ENCODE data around the gene ZNF726.
"Not testable (repeated sequence)": the region's sequence is repeated elsewhere in the genome, so short reads cannot be mapped to it uniquely, and the experiment has no call there.

The ZNF726 gene

DNA sequence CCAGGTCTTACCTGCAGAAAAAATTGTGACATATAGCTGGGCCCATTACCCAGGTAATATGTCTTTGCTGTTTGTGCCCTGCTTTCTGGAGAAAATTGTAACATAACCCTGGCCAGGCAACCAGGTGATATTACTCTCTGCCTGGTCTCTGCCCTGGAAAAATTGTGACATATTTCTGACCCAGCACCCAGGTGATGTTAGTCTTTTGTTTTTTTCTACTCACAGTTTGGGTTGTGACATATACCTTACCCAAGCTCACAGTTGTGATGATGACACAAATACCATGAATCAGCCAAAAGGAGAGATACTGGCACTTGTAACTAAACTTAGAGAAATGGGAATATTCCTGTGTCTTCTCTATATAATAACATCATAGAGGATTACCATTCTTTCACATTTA, 6.5 kb upstream of the ZNF726 start:
- TF ChIP-seq ZNF274 (IDR thresholded peaks at IDR 0.05; ENCODE audit: low read depth, low read length), result no peak

DNA sequence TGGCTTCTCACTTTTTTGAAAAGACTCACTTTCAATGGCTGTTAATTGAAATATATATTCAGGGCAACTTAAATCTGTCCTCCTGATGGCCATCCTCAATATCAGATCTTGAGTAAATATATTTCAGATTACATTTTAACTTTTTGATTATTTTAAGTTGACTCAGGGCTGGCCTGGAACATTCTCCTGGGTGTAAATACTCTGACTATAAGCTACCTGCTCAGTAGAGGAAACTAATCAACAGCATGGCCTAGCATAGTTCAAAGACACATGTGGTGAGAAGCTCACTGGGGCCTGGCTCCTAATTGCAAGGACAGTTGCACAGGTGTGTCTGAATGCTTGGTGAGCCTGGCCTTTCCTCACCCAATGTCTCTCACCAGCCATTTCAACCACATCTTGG, 5.5 kb upstream of the ZNF726 start:
- no peak overlapping the region for H3K4me3 ChIP-seq (ENCODE audit: low read length)
- no peak for TF ChIP-seq ZNF274 (IDR thresholded peaks at IDR 0.05; ENCODE audit: low read depth, low read length)

More for the DNA sequence above, 6.5 kb upstream of the ZNF726 start:
- H3K4me3 ChIP-seq (ENCODE audit: low read length), result no peak overlapping the region

DNA sequence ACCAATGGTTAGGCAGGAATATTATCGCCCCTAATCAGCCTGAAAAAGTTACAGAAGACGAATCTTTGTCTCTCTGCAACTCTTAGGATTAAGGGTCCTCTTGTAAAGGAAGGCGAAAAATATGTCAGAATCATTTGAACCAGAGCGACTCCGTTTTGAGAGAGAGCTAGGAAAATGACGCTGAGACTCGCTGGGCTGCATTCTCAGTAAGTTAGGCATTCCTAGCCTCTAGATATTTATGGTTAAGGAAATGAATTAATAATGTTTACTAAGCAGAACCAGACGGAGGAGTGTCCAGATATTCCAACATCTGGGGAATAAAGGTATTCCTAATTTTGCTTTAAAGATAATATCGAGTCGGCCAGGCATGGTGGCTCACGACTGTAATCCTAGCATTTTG, 755 bp upstream of the ZNF726 start:
- H3K4me3 ChIP-seq (ENCODE audit: low read length), result peak overlapping the region; percentile 78; the same call in 1 of the 2 replicates
- TF ChIP-seq ZNF274 (IDR thresholded peaks at IDR 0.05; ENCODE audit: low read depth, low read length), result no peak

DNA sequence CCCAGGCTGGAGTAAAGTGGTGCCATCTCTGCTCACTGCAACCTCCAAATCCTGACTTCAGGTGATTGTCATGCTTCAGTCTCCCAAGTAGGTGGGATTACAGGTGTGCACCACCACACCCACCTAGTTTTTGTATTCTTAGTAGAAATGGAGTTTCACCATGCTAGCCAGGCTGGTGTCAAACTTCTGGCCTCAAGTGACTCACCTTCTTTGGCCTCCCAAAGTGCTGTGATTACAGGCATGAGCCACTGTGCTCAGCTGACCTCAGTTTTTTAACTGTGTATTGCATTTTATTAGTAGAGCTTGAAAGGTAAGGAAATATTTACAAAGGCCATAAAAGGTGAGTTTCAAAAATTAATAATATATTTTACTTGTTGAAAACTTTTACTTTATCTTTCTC, 2.3 kb downstream of the ZNF726 start:
- no peak overlapping the region for H3K4me3 ChIP-seq (ENCODE audit: low read length)
- no peak for TF ChIP-seq ZNF274 (IDR thresholded peaks at IDR 0.05; ENCODE audit: low read depth, low read length)

DNA sequence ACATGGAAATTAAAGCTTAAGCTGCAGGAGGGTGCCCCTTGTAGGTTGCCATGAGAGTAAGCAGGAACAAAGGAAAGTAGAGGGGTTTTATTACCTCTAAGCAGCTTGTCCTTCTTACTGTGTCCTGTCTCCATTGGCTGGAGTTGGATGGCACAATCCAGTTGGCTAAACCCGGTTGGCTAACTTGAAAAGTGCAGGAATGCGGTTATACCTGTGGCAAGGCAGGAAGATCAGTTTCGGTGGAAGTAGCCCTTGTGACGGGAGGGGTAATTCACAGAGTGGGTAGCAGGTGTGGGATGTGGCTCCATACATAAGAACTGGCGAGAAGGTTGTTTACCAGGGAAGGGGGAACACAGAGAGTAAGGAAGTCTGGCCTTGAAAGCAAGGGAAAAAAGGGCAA, 3.2 kb downstream of the ZNF726 start:
- TF ChIP-seq ZNF274 (IDR thresholded peaks at IDR 0.05; ENCODE audit: low read depth, low read length), result no peak
- no peak overlapping the region for H3K4me3 ChIP-seq (ENCODE audit: low read length)

DNA sequence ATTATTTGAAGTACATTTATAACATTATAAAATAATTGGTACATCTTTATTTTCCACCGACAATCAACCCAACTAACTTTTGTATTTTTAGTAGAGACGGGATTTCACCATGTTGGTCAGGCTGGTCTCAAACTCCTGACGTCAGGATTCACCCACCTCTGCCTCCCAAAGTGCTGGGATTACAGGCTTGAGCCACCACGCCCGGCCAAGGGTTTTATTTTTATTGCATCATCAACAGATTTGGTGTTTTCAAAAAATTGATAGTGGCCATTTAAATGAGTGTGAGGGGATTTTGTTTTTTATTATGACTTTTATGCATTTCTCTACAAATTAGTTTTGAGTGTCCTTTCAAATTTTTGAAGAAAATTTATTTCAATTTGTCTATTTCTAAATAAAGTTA, 10.6 kb downstream of the ZNF726 start:
- TF ChIP-seq ZNF274 (IDR thresholded peaks at IDR 0.05; ENCODE audit: low read depth, low read length), result no peak

DNA sequence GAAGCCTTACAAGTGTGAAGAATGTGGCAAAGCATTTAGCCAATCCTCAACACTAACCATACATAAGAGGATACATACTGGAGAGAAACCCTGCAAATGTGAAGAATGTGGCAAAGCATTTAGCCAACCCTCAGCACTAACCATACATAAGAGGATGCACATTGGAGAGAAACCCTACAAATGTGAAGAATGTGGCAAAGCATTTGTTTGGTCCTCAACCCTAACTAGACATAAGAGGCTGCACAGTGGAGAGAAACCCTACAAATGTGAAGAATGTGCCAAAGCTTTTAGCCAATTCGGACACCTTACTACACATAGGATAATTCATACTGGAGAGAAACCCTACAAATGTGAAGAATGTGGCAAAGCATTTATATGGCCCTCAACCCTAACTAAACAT, 18.2 kb downstream of the ZNF726 start:
- no peak overlapping the region for H3K4me3 ChIP-seq (ENCODE audit: low read length)
- peak; percentile 46; the same call in 1 of the 2 replicates for TF ChIP-seq ZNF274 (IDR thresholded peaks at IDR 0.05; ENCODE audit: low read depth, low read length)

More for the DNA sequence above, 10.6 kb downstream of the ZNF726 start:
- H3K4me3 ChIP-seq (ENCODE audit: low read length), result no peak overlapping the region

DNA sequence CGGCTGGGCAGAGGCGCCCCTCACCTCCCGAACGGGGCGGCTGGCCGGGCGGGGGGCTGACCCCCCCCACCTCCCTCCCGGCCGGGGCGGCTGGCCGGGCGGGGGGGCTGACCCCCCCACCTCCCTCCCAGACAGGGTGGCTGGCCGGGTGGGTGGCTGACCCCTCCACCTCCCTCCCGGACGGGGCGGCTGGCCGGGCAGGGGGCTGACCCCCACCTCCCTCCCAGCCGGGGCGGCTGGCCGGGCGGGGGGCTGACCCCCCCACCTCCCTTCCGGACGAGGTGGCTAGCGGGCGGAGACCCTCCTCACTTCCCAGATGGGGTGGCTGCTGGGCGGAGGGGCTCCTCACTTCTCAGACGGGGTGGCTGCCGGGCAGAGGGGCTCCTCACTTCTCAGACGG, 22.3 kb downstream of the ZNF726 start:
- not testable (repeated sequence) for H3K4me3 ChIP-seq (ENCODE audit: low read length)

DNA sequence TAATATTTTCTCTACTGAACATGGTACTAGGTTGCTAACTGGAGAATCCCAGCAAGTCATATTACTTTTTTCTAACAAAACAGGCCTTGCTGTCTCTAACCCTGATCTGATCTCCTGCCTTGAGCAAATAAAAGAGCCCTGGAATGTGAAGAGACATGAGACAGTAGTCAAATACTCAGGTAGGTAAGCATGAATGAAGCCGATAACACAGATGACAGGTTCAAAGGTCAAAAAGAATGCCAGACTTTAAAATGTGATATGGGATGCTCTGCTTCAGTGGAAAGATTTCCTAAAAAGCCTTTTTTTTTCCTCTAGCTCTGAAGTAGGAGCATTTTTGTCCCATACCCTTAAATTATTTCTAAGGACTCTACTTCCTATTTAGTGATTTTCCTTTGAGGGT, 28.7 kb downstream of the ZNF726 start:
- H3K4me3 ChIP-seq (ENCODE audit: low read length), result no peak overlapping the region
- no peak for TF ChIP-seq ZNF274 (IDR thresholded peaks at IDR 0.05; ENCODE audit: low read depth, low read length)

DNA sequence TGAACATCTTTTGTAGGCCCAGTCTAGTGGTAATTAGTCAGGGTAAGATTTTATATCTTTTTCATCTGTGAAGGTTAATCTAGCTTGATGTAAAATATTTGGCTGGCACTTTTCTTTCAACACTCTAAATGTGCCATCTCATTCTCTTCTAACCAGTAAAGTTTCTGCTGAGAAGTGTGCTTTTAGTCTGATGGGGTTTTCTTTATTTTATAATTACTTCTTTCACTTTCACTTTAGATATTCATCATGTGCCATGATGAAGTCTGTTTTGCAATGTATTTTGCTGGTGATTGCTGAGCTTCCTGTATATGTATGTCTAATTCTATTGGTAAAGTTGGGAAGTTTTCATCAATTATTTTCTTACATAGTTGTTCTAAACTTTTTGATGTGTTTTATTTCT, 31.9 kb downstream of the ZNF726 start:
- no peak overlapping the region for H3K4me3 ChIP-seq (ENCODE audit: low read length)
- no peak for TF ChIP-seq ZNF274 (IDR thresholded peaks at IDR 0.05; ENCODE audit: low read depth, low read length)

DNA sequence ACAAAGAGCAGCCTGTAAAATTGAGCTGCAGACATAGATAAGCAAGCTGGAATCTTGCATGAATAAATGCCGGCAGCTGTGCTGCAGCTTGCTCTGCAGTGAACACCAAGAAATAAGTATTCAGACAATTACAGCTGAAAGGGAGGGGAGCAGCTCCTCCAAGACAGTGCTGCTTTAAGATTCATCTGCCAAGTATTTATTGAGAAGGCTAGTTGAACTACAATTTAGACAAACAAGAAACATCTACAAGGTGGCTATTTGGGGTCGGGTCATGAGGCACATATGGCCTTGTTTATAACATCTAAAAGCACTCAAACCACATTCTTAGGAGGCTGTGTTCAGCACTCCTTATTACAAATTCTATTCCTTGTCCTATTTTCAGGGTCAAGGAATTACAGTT, 34.9 kb downstream of the ZNF726 start:
- no peak for TF ChIP-seq ZNF274 (IDR thresholded peaks at IDR 0.05; ENCODE audit: low read depth, low read length)
- no peak overlapping the region for H3K4me3 ChIP-seq (ENCODE audit: low read length)

DNA sequence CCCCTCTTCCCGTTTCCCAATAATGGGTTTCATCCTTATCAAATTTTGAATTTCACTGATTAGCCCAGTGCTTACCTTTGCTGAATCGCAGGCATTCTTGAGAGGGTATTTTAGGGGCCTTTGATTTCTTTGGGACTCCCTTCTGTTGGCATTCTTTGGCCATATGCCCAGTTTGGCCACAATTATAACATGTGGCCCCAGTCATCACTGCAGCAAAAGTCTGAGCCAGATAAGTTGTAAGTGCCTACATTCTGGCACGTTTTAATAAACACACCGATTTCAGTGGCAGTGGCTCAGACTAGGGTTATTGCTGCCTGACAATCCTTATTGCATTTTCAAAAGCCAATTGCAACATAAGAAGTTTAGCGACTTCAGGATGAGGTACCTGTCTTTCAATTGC, 41.4 kb downstream of the ZNF726 start:
- no peak overlapping the region for H3K4me3 ChIP-seq (ENCODE audit: low read length)
- TF ChIP-seq ZNF274 (IDR thresholded peaks at IDR 0.05; ENCODE audit: low read depth, low read length), result no peak

DNA sequence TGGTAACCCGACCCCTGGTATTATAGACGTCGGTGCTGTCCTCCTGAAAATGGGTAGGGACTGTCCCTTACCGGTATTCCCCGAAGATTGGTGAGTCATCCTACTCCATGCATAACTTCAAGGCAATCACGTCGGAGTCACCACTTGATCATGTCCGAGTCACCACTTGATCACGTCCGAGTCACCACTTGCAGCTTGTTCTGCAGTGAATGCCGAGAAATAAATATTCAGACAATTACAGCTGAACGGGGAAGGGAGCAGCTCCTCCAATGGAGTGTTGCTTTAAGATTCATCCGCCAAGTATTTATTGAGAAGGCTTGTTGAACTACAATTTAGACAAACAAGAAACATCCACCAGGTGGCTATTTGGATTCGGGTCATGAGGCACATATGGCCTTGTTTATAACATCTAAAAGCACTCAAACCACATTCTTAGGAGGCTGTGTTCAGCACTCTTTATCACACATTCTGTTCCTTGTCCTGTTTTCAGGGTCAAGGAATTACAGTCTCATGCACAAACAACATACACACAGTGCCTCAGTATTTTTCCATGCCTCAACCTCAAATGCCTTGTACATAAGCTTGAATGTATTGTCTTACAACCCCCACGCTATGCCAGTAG, 43.1 kb downstream of the ZNF726 start:
- no peak overlapping the region for H3K4me3 ChIP-seq (ENCODE audit: low read length)

DNA sequence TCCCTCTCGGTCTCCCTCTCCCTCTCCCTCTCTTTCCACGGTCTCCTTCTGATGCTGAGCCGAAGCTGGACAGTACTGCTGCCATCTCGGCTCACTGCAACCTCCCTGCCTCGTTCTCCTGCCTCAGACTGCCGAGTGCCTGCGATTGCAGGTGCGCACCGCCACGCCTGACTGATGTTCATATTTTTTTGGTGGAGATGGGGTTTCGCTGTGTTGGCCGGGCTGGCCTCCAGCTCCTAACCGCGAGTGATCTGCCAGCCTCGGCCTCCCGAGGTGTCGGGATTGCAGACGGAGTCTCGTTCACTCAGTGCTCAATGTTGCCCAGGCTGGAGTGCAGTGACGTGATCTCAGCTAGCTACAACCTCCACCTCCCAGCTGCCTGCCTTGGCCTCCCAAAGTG, 48.7 kb downstream of the ZNF726 start:
- H3K4me3 ChIP-seq (ENCODE audit: low read length), result not testable (repeated sequence)

More for the DNA sequence above, 43.1 kb downstream of the ZNF726 start:
- no peak for TF ChIP-seq ZNF274 (IDR thresholded peaks at IDR 0.05; ENCODE audit: low read depth, low read length)

DNA sequence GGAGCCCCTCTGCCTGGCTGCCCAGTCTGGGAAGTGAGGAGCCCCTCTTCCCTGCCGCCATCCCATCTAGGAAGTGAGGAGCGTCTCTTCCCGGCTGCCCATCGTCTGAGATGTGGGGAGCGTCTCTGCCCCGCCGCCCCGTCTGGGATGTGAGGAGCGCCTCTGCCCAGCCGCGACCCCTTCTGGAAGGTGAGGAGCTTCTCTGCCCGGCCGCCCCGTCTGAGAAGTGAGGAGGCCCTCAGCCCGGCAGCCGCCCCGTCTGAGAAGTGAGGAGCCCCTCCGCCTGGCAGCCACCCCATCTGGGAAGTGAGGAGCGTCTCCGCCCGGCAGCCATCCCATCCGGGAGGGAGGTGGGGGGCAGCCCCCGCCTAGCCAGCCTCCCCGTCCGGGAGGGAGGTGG, 49.2 kb downstream of the ZNF726 start:
- not testable (repeated sequence) for H3K4me3 ChIP-seq (ENCODE audit: low read length)

DNA sequence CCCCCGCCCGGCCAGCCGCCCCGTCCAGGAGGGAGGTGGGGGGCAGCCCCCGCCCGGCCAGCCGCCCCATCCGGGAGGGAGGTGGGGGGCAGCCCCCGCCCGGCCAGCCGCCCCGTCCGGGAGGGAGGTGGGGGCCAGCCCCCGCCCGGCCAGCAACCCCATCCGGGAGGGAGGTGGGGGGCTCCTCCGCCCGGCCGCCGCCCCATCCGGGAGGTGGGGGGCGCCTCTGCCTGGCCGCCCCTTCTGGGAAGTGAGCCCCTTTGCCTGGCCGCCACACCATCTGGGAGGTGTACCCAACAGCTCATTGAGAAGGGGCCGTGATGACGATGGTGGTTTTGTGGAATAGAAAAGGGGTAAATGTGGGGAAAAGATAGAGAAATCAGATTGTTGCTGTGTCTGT, 49.6 kb downstream of the ZNF726 start:
- not testable (repeated sequence) for H3K4me3 ChIP-seq (ENCODE audit: low read length)

Measured in GM08714 (cell line).